ENCODE data around the gene PRRT4. TPM values are rescaled to one million over a fixed set of nuclear protein-coding genes. Genes with fewer than 3 reads are reported as not detected.

The PRRT4 gene
- total and polyA plus RNA-seq, 2 of the 13 experiments (the other 11 are each of a cell fraction or from before 2014, with no cell fraction given), result not detected

- peak; percentile 84; the same call in 1 of the 2 replicates for TF ChIP-seq GRHL1 (CRISPR knock-in tag; conservative IDR thresholded peaks at IDR 0.05)
- 0 out of 2 replicates have a peak, but pooled peaks have one; percentile 40 for TF ChIP-seq TRAFD1 (CRISPR knock-in tag; IDR thresholded peaks at IDR 0.05; ENCODE audit: borderline replicate concordance)
- peak; percentile 77; the same call in 1 of the 2 replicates for TF ChIP-seq TIGD3 (CRISPR knock-in tag; IDR thresholded peaks at IDR 0.05; ENCODE audit: borderline replicate concordance)
- peak; percentile 98 for TF ChIP-seq DZIP1 (CRISPR knock-in tag; IDR thresholded peaks at IDR 0.05)
- TF ChIP-seq HOMEZ (CRISPR knock-in tag; IDR thresholded peaks at IDR 0.05; ENCODE audit: low read depth), result peak; percentile 80
- TF ChIP-seq ZNF781 (CRISPR knock-in tag; IDR thresholded peaks at IDR 0.05; ENCODE audit: borderline replicate concordance, not compliant biosample characterization), result peak; percentile 99
- peak; percentile 66; the same call in 1 of the 2 replicates for TF ChIP-seq RBAK (CRISPR knock-in tag; IDR thresholded peaks at IDR 0.05)
- TF ChIP-seq ZNF713 (CRISPR knock-in tag; IDR thresholded peaks at IDR 0.05), result peak; percentile 69; the same call in 1 of the 2 replicates
- TF ChIP-seq ZNF766 (CRISPR knock-in tag; IDR thresholded peaks at IDR 0.05; ENCODE audit: borderline replicate concordance), result peak; percentile 100
- peak; percentile 77; the same call in 1 of the 2 replicates for TF ChIP-seq ZNF550 (CRISPR knock-in tag; IDR thresholded peaks at IDR 0.05; ENCODE audit: borderline replicate concordance)
- peak; percentile 74; the same call in 1 of the 2 replicates for TF ChIP-seq ZC3H4 (CRISPR knock-in tag; IDR thresholded peaks at IDR 0.05; ENCODE audit: borderline replicate concordance)
- TF ChIP-seq ELK4 (CRISPR knock-in tag; IDR thresholded peaks at IDR 0.05; ENCODE audit: borderline replicate concordance), result peak; percentile 68; the same call in 1 of the 2 replicates
- peak; percentile 98; the same call in 1 of the 2 replicates for TF ChIP-seq LBX2 (CRISPR knock-in tag; IDR thresholded peaks at IDR 0.05; ENCODE audit: borderline replicate concordance)
- TF ChIP-seq NR2F2 (IDR thresholded peaks at IDR 0.05; ENCODE audit: borderline replicate concordance, low read depth), result peak; percentile 52; the same call in 1 of the 2 replicates
- peak; percentile 99; the same call in 1 of the 2 replicates for TF ChIP-seq SP140L (CRISPR knock-in tag; IDR thresholded peaks at IDR 0.05; ENCODE audit: borderline replicate concordance)
Observed at GRCh38 chr7:128343554-128344430, 17.7 kb downstream of the PRRT4 start, which contains the start of gene RBM28 (continued).

Measured in HepG2 (cell line).